Right ventricle myocardium superior (tissue), 1 donor: ENCODE measurements around the gene FHOD3. TPM values are rescaled to one million over a fixed set of nuclear protein-coding genes. Genes with fewer than 3 reads are reported as not detected.
A peak's percentile ranks its signal among the peaks of the same experiment; 100 is the strongest.

Experiments used
- ATAC-seq: fragments of 200-7000 bp; cut with Tn5 transposase; one replicate; pipeline ENCODE4 v1.9.1; 2020; ENCODE audit warnings: mild to moderate bottlenecking; ENCODE audit not compliant: poor library complexity
- DNase-seq: peaks from one replicate; pipeline ENCODE4 v3.0.0-alpha.2; 2020
- intact Hi-C: fragments of 100-400 bp; cut with DNase I; formaldehyde crosslinking; loops from one replicate; pipeline ENCODE4 v1.11.2; 2022
- total RNA-seq: library from RNA; stranded (reverse); fragmentation: NEBNext Ultra II Directional; extraction: Animal tissue kit (Norgen Biotek cat#: 25700); gene quantifications from one replicate; pipeline ENCODE4 v1.2.1, GENCODE V29; 2021
- donor health status: DM: no; HTN: yes; CAD: no; lungs with severe emphysema.

Gene FHOD3
- total RNA-seq, 1 donor from 2014 or later, result 317 TPM

DNA sequence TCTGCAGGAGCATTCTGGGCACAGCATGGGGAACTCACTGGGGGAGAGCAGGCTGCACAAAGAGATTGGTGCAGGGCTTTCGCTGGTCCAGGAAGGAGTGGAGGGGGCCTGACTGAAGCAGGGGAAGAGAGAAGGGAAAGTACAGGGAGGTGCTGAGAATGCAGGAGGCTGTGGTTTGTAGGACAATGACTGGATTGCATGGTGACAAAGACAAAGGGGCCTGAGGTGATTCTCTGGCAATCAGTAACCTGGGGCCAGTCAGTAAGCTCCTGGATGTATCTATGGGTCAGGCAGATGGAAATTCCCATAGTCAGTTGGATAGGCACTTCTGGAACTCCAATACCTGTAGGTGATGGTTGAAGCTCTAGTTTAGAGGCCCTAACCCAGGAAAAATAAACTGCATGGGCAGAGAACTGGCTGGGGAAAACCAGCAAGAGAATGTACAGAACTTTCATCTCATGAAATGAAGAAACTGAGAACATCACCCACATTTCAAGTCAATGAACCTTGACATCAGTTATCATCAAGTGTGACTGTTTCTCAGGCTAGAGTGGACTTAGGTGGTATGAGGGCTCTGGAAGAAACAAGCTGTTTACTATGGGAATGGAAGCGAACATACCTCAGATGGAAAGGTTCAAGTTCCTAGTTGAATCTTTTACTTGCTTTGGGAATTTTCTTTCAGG is 338.0 kb downstream of the FHOD3 start:
- ATAC-seq, result no peak
- DNase-seq, result no peak
- intact Hi-C loops, result no loop called here

DNA sequence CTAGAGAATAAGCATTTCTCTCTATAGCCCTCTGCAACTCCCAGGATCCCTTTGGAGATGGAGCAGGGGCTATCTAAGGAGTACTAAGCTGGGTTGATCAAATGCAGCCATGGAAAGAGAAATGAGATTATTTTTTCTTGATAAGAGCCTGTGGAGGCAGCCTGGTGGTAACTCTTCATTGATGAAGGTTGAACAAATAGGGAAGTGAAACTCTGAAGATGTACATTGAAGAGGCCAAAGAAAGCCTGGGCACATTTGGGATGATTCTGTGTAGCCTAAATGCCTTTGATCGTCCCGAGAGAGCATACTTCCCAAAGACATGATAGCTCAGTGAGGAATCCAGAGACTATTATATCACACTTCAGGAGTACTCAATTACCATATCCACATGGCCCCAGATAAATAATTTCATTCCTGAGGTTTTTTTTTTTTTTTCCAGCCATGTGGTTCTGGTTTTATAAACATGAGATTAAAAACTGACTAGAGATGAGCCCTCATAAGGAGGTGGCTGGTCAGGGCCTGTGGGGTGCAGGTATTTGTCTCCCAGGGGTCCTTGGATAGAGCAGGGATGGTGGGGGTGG is 338.8 kb downstream of the FHOD3 start:
- no peak for DNase-seq
- intact Hi-C loops, result no loop called here
- no peak for ATAC-seq

DNA sequence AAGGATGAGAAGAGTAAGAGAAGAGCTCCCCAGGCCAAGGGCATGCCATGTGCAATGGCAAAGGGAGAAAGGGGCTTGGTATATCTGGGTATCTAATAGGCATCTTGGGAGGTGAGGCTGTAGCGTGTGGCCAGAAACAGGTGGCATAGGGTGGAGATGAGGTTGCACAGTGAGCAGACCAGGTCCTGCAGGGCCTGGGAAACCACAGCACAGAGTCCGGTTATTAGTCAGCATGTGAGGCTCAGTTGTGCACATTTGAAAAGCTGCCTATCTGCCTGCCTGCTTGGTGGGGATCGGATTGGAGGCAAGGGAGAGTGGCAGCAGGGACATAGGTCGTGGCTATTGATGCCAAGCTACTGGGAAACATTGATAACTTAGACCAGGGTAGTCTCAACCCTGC is 340.7 kb downstream of the FHOD3 start:
- ATAC-seq (no peak), DNase-seq (no peak)
- intact Hi-C loops, result no loop called here

DNA sequence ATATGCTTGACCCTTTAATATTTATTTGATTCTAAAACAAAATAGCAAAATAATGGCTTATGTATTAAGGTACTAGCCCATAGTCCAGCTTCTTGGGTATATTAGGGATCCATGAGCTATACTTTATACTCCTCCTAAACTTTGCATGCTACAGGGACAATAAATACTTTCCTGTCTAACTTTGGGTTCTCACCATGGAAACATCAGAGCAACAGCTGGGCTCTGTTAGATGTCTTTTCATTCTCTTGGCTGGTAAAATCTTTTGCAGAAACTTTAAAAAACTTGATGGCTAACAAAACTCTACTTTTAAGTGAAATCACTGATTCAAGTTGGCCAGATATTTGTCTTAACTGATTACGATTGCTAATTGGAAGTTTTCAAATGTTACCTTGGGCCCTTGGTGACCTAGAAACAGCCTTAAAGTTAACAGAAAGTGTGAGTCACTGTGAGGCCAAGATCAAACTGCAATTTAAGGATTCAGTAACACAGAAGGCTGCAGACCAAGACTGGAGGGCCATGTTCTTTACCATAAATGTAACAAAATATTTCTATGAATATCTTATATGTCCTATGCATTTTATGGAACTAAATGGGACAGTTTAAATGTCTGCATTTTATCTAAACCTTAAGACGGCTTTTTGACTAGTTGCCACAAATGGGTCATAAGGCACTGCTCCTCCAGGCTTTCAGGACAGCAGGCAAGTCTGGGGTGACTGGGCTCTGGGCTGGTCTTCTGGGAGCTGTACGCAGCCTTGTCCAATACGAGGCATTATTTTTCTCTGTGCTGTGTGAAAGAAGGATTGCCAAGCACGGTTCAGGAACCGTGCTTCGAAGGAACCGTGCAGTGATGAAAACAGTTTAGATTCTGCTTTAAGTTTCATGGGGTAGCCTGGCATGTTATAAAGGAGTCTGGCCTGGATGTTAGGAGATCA is 342.8 kb downstream of the FHOD3 start:
- DNase-seq (no peak), ATAC-seq (no peak)
- intact Hi-C loops, result no loop called here

DNA sequence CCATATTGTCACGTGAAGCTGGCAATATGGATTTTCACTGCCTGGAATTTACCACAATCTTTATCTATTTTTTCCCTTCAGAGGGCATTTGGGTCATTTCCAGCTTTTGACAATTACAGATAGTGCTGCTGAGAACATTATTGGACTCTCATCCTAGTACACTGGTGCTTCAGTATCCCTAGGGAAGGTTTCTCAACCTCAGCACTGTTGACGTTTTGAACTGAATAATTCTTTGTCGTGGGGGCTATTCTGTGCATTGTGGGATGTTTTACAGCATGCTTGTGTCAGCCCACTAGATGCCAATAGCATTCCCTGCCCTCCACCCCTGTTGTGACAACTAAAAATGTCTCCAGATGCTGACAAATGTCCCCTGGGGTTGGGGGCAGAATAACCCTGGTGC is 345.5 kb downstream of the FHOD3 start:
- peak; percentile 64 for ATAC-seq
- no peak for DNase-seq
- intact Hi-C loops, result no loop called here

DNA sequence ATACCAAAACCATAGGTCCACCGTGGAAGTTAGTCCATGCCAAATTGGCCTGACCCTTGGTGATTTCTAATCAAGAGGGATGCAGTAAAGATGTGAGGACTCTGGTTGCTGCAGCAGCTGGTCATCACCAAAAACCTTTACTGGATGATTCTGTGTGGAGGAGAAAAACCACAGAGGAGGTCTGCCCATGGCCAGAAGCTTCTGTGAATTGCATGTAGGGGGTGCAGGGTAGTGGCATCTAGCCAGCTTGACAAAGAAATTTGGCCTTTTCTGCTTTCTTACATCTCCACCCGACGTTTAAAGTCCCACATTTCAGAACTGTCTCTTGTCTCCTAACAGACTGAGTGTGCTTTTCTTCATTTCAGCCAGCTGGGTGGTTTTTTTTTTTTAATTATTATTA is 351.3 kb downstream of the FHOD3 start:
- no peak for ATAC-seq
- intact Hi-C loops, result no loop called here
- DNase-seq, result no peak

DNA sequence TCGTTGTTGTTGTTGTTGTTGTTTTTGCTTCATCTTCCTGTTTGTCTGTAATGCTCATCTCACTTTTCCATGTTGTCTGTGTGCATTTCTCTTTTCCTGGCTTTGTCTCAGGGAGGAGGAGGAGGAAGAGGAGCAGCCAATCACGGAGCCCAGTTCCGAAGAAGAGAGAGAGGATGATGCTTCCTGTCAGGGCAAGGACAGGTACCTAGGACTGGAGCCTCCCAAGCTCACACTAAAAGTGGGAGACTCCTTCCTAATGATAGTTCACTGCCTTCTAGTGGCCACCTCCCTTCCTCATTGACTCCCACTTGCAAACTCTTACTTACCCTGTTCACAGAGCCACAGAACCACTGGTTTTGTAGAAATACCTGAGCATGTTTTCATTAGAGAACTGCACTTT is 351.7 kb downstream of the FHOD3 start:
- DNase-seq (no peak), ATAC-seq (no peak)
- intact Hi-C loops, result no loop called here

DNA sequence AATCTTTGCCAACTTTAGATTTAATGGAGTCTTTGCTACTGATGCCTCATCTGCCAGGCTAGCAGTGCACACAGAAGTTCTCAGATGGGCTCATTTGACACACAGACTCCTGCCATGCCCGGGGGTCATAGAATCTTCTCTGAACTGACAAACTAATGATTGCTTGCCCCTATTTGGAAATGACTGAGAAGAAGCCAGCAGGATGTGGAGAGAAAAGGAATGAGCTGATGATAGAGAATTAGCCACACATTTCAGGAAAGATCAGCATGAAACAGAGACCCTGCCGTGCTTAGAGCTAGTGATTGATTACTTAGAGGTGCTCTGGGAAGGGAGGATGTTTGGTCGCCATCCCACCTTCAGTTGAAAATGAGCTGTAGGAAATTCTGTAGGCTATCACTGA is 352.8 kb downstream of the FHOD3 start:
- intact Hi-C loops, result no loop called here
- DNase-seq, result no peak
- ATAC-seq, result no peak

DNA sequence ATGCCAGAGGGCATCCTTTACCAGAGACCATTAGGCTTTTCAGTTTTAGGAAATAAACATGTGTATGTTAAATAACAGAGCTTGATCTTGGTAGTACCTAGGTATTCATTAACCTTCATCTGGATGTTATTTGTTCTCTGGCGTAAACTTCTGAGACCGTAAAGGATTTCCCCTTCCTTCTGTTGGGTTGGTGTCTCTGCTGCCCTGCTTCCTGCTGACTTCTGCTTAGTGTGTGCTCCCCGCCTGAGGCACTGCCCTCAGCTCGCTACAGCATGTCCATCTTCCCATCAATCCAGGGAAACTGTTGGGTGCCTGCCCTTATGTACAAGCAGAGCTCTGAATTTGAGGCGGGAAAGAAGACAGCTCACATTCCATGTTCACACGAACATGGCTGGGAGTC is 353.4 kb downstream of the FHOD3 start:
- DNase-seq, result no peak
- no peak for ATAC-seq
- intact Hi-C loops, result no loop called here

DNA sequence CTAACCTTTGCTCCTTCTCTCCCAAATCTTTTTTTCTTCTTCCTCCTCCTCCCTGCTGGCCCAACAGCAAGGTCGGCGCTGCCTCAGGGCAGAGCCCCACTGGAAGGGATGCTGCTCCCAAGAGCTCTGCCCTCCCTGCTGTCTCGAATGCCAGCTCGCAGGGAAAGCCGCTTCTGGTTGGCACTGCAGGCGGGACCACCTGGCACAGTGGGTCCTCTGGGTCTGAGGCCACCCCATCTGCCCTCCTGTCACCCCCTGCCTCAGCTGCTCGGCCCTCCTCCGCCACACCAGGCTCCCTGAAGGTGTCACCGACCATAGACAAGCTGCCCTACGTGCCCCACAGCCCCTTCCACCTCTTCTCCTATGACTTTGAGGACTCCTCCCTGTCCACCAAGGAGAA is 355.0 kb downstream of the FHOD3 start:
- ATAC-seq (no peak), DNase-seq (no peak)
- intact Hi-C loops, result no loop called here

DNA sequence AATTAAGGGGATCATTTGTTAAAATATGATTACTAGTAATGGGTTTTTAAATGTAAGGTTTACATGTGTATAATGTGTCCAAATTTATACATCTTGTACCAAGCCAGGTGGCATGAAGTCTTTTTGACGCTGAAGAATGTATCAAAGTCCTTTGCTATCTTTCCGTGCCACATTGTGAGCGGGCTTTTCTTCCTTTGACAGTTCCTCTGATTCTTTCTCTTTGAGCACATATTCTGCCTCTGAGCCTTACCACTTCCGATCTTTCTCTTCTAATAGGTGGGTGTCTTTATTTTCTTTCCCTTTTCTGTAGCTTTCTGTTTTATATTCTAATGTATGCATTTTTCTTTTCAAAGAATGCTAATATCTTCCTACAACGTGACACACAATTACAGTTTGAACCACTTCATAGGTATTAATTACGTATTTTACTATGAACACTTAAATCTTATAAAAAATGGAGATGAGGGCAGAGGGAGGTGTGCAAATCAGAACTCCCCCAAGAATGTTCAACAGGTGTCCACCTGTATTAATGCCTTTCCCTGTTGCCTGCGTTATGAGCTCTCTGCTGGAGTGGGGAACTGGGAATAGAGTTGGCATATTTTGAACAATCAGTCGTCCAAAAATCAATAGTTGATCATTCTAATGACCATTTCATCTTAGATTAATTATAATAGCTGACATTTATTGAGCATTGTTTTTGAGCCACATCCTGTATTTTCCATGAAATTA is 355.8 kb downstream of the FHOD3 start:
- intact Hi-C loops, result no loop called here
- ATAC-seq (no peak), DNase-seq (no peak)

DNA sequence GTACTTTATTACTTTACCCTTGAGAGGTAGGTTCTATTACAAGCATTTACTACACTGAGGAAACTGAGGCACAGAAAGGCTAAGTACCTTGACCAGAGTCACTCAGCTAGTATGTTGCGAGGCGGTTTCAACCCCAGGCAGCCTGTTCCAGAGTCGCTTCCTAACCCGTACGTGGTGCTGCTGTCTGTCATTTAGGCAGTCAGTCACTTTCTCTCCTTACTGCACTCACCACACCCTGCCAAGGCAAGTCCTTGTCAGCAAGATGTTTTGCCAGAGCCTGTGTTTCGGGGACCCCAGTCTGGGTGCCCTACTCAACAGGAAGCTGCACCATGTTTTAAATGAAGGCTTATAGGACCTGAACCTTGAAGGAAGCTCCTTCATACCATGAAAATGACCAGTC is 356.4 kb downstream of the FHOD3 start:
- no peak for DNase-seq
- intact Hi-C loops, result no loop called here
- ATAC-seq, result peak; percentile 35

DNA sequence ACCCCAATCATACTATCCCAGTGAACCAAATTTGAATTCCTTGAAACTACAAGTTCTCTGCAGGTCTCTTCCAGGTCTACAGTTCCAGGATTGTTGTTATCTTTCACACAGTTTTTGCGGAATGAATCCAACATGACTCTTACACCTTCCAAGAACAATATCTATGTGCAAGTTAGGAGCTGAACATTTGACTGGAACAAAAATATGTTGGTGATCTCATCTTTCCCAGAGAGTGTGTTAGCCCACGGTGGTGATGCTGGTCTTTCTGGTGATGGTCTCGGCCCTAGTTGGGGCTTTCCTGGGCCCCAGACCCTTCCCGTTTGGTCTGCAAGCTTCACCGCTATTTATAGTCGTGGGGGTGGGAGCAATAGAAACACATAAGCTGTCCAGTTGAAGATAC is 357.6 kb downstream of the FHOD3 start:
- DNase-seq (no peak), ATAC-seq (peak; percentile 19)
- intact Hi-C loops, result no loop called here

DNA sequence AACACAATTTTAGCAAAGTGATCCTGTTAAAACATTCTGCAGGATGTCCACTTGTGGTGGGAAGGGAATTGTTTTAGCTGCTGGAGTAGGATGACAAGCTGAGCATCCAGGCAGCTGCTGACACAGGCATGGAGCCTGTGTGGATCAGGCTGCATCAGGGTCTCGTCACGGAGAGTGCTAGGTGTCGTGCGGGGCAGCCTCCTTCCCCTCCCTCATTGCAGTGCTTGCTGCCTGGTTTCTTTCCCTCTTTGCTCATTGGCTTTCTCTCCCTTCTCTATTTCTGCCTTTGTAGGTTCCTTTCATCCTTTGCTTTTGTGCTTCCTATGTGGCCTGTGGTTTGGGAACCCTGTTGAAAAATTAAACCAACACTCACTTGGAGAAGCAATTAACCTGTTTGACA is 358.4 kb downstream of the FHOD3 start:
- ATAC-seq, result no peak
- no peak for DNase-seq
- intact Hi-C loops, result no loop called here

DNA sequence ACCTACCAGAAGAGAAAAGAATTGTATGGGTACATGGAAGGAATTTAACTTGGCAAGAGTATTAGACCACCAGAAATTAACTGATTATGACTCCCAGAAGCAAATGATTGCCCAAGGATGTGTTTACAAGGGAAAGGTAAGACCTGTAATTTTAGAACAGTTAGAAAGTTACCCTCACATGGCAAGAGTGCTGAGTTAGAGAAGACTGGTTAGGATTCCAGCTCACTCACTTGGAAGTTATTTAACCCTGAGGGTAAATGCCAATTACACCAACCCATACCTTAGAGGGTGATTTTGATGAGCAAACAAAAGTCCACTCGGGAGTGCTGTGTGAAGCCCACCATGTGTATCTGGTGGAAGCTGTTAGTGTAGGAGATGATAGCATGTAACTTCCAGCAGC is 361.1 kb downstream of the FHOD3 start:
- no peak for ATAC-seq
- no peak for DNase-seq
- intact Hi-C loops, result no loop called here

DNA sequence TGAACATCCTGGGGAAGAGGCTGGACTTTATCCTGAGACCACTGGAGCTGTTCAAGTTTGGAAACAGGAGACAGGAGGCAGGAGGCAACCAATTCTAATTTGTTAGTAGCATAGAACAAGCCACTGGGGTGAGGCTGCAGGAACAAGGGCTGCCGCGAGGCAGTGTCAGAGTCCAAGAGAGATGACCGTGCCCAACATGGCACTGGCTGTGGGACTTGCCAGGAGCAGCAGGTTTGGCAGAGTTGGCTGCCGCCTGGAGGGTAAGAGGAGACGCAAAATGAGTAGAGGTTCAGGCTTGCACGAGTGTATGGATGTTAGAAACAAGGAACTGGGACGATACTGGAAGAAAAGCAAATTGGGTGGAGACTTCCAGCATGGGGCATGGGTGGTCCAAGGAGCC is 362.8 kb downstream of the FHOD3 start:
- DNase-seq, result peak; percentile 57
- peak; percentile 73 for ATAC-seq

DNA sequence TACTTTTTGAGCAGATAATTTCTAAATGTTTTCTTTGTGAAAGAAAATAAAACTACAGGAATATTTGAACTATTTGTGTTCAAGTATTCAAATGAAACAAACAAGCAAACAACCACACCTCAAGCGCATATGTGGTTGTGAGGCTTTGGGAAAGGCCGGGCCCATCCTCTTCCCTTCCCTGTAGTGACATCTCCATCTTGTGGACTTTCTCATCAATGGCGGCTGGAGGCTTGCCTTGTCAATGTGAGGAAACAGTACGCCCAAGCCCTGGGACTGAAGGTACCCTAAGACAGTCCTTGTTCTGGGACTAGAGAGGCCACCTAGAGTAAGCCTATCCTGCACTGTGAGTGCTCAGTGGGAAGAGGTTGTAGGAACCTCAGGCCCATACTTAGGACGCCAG is 364.5 kb downstream of the FHOD3 start:
- DNase-seq (no peak), ATAC-seq (peak; percentile 17)
- intact Hi-C loops, result no loop called here

More for the DNA sequence above, 362.8 kb downstream of the FHOD3 start:
- intact Hi-C loops, result no loop called here

DNA sequence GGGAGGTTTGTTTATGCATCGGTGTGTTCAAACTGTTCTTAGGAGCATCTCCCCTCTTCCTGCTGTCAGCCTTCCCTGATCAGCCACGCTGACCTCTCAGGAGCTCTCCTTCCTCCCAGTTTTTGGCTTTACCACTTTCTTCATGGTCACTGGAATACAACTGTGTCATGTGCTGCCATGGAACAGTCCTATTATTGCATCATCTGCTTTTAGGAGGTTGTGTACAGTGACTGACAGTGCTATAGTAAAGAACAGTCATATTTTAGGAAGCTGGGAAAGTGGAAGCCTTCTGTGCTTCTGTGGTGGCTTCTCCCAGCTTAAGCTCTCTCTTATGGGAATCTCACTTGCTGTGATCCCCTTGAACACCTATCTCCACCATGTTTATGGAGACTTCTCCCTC is 365.8 kb downstream of the FHOD3 start:
- no peak for DNase-seq
- intact Hi-C loops, result no loop called here
- ATAC-seq, result peak; percentile 48

DNA sequence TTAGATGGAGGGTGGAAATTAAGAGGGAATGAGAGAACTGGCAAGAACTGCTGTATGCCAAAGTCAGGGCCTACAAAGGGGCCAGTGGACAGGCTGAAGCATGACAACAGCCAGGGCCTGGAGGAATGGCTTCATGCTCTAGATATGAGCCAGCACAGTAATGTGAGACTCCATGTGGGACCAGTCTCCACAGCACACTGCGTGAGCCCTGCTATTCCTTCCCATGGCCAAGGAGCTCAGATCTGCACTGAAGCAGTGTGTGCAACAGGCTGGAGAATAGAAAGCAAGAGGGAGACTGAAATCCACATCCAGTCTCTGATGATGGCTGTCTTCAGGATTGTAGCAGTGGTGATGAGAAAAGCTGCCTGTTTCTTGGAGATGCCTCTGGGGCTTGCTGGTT is 368.4 kb downstream of the FHOD3 start:
- peak; percentile 48 for ATAC-seq
- intact Hi-C loops, result no loop called here

More for the DNA sequence above, 368.4 kb downstream of the FHOD3 start:
- DNase-seq, result no peak
